Measurements from ENCODE around the gene DARS1. TPM values are rescaled to one million over a fixed set of nuclear protein-coding genes. Genes with fewer than 3 reads are reported as not detected.

DARS1 gene
- total RNA-seq = 63.1 TPM

- H3K4me3 ChIP-seq = peak within 1 kb of the TSS; percentile 73 to 100
- intact Hi-C loops (cut with DNase I) = loop anchor here (10.0 kb wide), 1 partner anchor 240 kb away; the partner anchor contains the start of gene UBXN4
- H3K27ac ChIP-seq = peak within 1 kb of the TSS; percentile 97
- peaks cover 17% of the 10 kb centered on the region for H3K4me1 ChIP-seq
- H3K9me3 ChIP-seq = no peaks in the 10 kb centered on the region
- peak; percentile 70 to 94 for TF ChIP-seq POLR2AphosphoS5 (IDR thresholded peaks at IDR 0.05; ENCODE audit: insufficient read depth in 1 of 2, low read depth in 1 of 2)
- TF ChIP-seq POLR2A (IDR thresholded peaks at IDR 0.05) = peak in 1 of 2 donors; percentile 63
- no peak for TF ChIP-seq CTCF (IDR thresholded peaks at IDR 0.05)
- no peaks in the 10 kb centered on the region for H3K27me3 ChIP-seq
- H3K36me3 ChIP-seq = peaks cover 0 to 8% of the 10 kb centered on the region in 2 donors
- peak in 1 of 2 donors; percentile 93 for DNase-seq (ENCODE audit: extremely low spot score in 2 of 2)
These were observed at the start of gene DARS1 for GRCh38 chr2:135985018-135985825. Gene DARS1 (minus strand): TSS chr2:135985626. CDS start chr2:135985468, 158 bp downstream.

GRCh38 chr2:136034629-136035028 is 49.2 kb upstream of the DARS1 start:
- H3K27me3 ChIP-seq = no peaks in the 10 kb centered on the region
- H3K4me3 ChIP-seq = no peak overlapping the region
- H3K27ac ChIP-seq = no peak overlapping the region
- no peaks in the 10 kb centered on the region for H3K9me3 ChIP-seq
- H3K4me1 ChIP-seq = no peaks in the 10 kb centered on the region
- no peaks in the 10 kb centered on the region for H3K36me3 ChIP-seq
- intact Hi-C loops (cut with DNase I) = no loop called here
- DNase-seq (ENCODE audit: extremely low spot score in 2 of 2) = no peak
- no peak for TF ChIP-seq POLR2AphosphoS5 (IDR thresholded peaks at IDR 0.05; ENCODE audit: insufficient read depth in 1 of 2, low read depth in 1 of 2)
- TF ChIP-seq POLR2A (IDR thresholded peaks at IDR 0.05) = no peak
- TF ChIP-seq CTCF (IDR thresholded peaks at IDR 0.05) = no peak

- Histone ChIP-seq H3K36me3 (no peaks in the 10 kb centered on the region), H3K27ac (no peak overlapping the region), H3K9me3 (no peaks in the 10 kb centered on the region), H3K4me1 (no peaks in the 10 kb centered on the region), H3K4me3 (no peak overlapping the region), H3K27me3 (no peaks in the 10 kb centered on the region)
- intact Hi-C loops (cut with DNase I) = no loop called here
- TF ChIP-seq POLR2AphosphoS5 (IDR thresholded peaks at IDR 0.05; ENCODE audit: insufficient read depth in 1 of 2, low read depth in 1 of 2) (no peak), POLR2A (IDR thresholded peaks at IDR 0.05) (no peak), CTCF (IDR thresholded peaks at IDR 0.05) (no peak)
- DNase-seq (ENCODE audit: extremely low spot score in 2 of 2) = no peak
These were observed 47.5 kb upstream of the DARS1 start for GRCh38 chr2:136032817-136033535.

GRCh38 chr2:136032192-136032591 is 46.8 kb upstream of the DARS1 start:
- Histone ChIP-seq H3K36me3 (no peaks in the 10 kb centered on the region), H3K27me3 (no peaks in the 10 kb centered on the region), H3K9me3 (no peaks in the 10 kb centered on the region), H3K4me3 (no peak overlapping the region), H3K27ac (no peak overlapping the region), H3K4me1 (no peaks in the 10 kb centered on the region)
- TF ChIP-seq POLR2A (IDR thresholded peaks at IDR 0.05) (no peak), CTCF (IDR thresholded peaks at IDR 0.05) (no peak), POLR2AphosphoS5 (IDR thresholded peaks at IDR 0.05; ENCODE audit: insufficient read depth in 1 of 2, low read depth in 1 of 2) (no peak)
- intact Hi-C loops (cut with DNase I) = no loop called here
- DNase-seq (ENCODE audit: extremely low spot score in 2 of 2) = no peak

All from vagina (tissue), 2 donors.